Stimulated activated CD4-positive, alpha-beta T cell treated with anti-CD3 and anti-CD28 coated beads, Interleukin-12 subunit alpha, Interleukin-12 subunit beta, amount 100 ng/mL, for 48 hours (primary cell): ENCODE results near the gene MORC2.

Experiments
- DNase-seq, 3 donors: peaks; one replicate each; pipeline ENCODE4 v3.0.0-alpha.2; 2020; ENCODE audit warnings: low read depth in 2 of 3, low spot score in 1 of 3

MORC2 gene

GRCh38 chr22:30922151-30922611 lies 46.4 kb downstream of the MORC2 start:
- DNase-seq = peak; percentile 48 to 73 (median 62)

- no peak for DNase-seq
These were observed 47.5 kb downstream of the MORC2 start for GRCh38 chr22:30921108-30921507.

GRCh38 chr22:30920407-30920806 lies 48.2 kb downstream of the MORC2 start:
- peak; percentile 71 to 83 (median 76) for DNase-seq

DNA sequence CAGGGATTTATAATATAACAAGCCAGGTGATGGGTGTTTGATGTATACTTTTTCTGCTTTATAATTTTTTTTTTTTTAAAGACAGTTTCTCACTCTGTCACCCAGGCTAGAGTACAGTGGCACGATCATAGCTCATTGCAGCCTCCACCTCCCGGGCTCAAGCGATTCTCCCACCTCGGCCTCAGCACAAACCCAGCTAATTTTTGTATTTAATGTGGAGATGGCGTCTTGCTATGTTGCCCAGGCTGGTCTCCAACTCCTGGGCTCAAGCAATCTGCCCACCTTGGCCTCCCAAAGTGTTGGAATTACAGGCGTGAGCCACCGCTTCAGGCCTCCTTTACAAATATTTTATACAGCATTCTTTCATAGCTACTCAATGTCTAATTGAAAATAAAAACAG lies 48.6 kb downstream of the MORC2 start:
- DNase-seq = no peak

GRCh38 chr22:30918761-30919160 lies 49.8 kb downstream of the MORC2 start:
- no peak for DNase-seq

GRCh38 chr22:30910358-30910757 lies 58.2 kb downstream of the MORC2 start:
- no peak for DNase-seq

GRCh38 chr22:30909306-30909705 lies 59.3 kb downstream of the MORC2 start:
- DNase-seq = no peak

GRCh38 chr22:30908051-30908461 lies 60.5 kb downstream of the MORC2 start:
- no peak for DNase-seq

GRCh38 chr22:30906946-30907345 lies 61.6 kb downstream of the MORC2 start:
- no peak for DNase-seq

- DNase-seq = no peak
These were observed 62.2 kb downstream of the MORC2 start for GRCh38 chr22:30906411-30906810.

DNA sequence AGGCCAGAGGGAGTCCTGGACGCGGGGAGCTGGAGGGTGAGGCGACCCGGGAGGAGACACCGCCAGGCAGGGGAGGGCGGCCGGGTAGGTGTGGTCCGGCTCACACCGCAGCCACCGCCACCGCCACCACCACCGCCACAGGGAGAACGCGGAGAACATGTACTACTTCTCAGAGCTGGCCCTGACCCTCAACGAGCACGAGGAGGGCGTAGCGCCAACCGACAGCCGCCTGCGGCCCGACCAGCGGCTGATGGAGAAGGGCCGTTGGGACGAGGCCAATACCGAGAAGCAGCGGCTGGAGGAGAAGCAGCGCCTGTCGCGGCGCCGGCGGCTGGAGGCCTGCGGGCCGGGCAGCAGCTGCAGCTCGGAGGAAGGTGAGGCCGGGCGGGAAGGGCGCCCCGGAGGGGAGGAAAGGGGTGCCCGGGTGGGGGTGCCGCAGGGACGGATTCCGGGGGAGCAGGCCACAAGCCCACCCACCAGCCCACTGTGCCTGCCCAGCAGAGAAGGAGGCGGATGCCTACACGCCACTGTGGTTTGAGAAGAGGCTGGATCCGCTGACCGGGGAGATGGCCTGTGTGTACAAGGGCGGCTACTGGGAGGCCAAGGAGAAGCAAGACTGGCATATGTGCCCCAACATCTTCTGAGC lies 62.8 kb downstream of the MORC2 start:
- DNase-seq = no peak

DNA sequence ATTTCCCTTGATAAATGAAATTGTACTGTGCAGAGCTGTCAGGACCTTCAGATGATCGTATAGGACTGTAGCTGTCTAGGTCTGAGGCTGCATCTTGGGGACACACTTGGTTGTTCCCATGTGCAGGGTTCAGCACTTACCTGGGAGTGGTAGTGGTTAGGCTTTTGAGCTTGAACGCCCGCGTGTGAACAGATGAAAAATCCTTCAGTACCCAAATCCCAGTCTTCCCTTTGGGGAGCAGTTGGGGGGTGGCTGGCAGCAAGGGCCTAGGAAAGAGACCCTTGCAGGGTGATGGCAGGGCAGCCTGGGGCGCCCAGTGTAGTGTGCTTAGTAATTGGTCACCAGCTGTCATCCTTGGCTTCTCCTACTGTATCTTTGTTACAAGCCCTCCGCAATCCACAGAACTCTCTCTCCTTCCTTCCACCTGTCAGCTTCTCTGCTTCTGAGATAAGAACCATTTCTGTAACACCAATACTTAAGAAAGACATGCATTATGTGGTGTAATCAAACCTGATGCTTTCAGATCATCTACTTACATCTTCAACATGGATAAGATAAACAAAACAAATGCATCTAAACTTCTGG lies 64.6 kb downstream of the MORC2 start:
- no peak for DNase-seq

DNA sequence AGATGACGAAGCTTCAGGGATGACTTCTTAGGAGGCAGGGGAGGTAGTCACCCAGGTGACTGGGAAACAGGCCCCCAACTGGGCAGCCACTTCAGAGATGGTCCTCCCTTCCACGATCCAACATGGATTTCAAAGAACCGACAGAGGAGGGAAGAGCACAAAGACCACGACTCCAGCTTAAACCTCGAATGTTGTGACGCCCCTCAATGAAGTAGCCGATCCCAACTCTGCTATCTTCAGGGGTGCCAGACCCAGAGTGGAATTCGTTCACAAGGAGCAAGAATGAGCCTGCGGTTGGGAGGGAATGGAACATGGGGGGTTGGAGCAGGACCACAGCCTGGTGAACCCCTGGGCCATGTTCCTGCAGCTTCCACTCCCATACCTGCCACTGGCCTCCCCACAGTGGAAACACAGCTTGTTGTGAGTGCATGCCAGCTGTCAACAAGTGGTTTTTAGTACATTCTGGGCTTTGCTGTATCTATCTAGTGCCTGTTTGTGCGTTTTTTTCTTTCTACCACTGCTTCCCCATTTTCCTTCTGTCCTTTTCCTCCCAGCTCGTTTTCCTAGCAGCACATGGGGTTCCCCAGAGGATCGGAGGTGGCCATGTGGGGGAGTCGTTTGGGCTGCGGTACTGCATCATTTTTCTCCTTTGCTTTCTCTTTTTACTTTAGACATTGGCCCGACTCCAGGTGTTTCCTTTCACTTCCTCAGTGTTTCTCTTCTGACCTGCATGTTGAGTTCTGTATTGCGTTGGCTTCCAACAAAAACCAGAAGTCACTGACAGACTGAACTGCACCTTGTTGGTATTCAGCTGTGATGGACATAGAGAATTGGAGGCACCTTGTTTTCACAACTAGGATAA lies 65.8 kb downstream of the MORC2 start:
- no peak for DNase-seq

DNA sequence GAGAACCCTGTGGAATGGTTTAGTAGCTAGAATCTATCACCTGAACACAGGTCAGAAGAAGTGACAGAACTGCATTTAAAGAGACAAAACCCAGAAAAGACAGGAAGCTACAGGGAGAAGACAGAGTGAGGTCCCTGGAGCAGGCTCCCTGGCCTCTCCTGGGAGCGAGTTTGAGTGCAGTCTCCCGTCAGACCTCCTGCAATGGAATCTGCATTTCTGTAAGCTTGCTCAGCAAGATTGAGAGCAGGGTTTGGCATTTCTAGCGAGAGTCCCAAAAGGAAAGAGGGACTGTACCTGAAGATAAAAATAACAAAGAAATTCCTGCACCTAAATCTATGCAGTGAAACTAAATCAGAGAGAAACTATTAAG lies 74.2 kb downstream of the MORC2 start:
- DNase-seq = no peak

- DNase-seq = no peak
These were observed 74.9 kb downstream of the MORC2 start for GRCh38 chr22:30893434-30894370.

DNA sequence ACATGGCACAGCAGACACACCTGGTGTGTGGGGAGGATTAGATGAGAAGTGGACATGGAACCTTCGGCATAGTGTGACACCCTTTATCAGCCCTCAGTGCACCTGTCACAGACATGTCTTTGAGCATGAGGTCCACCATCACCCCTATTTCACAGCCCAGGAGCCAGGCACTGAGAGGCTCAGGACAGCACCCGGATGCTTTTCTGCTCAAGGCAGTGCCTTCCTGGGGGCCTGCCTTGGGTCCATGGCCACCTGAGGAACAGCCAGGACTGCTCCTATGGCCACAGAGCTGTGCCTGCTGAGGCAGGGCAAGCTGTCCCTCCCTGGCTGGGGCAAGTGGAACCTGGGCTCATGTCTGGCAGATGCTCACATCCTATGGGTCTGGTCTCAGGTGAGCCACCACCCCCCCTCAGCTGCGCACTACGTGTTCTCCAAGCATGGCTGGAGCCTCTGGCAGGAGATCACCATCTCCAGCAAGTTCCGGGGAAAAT lies 75.8 kb downstream of the MORC2 start:
- no peak for DNase-seq

DNA sequence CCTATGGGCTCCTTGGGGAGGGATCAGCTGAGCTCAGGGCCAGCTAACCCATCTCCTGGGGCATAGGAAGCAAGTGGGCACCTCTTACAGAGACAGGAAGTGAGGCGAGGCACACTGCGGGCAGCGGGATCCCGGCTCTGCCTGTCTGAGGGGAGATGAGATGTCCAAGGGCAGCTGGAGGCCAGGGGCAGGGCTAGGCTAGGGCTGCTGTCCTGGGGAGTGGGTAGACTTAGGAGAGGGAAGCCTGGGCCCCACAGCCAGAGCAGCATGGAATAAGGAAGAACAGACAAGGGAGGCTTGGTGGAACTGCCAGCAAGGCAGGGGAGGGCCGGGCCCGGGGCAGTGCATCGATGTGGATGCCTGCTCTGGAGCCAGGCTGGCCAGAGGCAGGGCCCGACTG lies 76.3 kb downstream of the MORC2 start:
- no peak for DNase-seq

DNA sequence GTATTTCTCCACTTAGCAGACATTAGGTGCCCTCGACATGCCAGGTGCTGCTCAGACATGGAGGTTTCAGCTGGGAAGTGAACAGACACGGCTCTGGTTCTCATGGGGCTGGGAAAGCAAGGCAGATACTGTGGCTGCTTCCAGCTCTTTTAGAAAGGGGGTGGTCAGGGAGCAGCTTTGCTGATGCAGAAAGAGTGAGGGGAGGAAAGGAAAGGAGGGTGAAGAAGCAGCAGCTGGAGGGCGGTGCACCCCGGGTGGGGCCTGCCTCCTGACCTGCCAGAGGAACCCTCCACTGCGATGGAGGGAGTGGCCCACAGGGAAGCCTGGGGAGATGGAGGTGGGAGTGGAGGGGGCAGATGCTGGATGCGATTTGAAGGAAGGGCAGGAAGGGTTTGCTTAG lies 76.8 kb downstream of the MORC2 start:
- no peak for DNase-seq

DNA sequence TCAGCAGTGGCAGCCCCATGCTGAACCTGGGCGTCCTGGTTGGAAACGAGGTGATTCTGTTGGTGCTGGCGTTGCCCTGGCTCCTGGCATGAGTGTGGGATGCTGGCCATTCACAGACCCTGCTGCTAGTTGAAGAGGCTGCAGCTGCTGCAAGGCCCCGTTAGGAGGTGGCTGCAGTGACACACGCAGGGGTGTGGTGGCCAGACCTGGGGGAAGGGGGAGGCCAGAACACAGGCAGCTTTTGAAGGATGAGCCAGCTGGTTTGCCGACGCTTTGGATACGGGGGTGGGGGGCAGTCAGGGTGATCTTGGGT lies 77.2 kb downstream of the MORC2 start:
- no peak for DNase-seq

DNA sequence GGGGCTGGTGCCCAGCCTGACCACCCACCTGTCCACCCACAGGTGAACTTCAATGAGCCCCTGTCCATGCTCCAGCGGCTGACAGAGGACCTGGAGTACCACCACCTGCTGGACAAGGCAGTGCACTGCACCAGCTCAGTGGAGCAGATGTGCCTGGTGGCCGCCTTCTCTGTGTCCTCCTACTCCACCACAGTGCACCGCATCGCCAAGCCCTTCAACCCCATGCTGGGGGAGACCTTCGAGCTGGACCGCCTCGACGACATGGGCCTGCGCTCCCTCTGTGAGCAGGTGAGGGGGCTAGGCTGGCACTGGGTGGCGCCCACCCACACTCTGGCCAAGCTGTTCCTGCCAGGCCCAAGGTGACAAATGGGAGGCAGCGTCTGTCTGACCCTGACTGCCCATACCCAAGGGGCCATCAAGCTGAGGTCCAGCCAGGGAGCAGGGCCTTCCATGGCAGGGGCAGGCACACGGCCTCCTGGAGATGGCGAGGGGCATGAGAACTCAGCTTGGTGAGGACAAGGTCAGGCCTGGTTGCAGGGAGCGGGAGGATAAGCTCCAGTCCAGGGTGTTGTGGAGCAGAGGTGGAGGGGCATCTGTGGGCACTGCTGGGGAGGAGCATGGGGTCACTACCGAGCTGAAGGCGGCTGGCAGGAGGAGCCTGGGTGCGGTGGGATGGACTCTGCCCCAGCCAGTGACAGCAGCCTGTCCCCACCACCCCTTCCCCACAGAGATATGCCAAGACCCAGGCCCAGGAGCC lies 77.7 kb downstream of the MORC2 start:
- DNase-seq = peak in 2 of 3 donors; percentile 13 to 16
